ENCODE measurements around the gene ZNF140. TPM values are rescaled to one million over a fixed set of nuclear protein-coding genes. Genes with fewer than 3 reads are reported as not detected.

The ZNF140 gene
- total and polyA plus RNA-seq, 2 of the 4 experiments (the other 2 are of a cell fraction) = 8.3 to 25.8 TPM

- in situ Hi-C loops (cut with MboI; ENCODE audit: low sequenced_read_pairs) = no loop called here
- CTCF ChIA-PET = no interaction called here
These were observed 55.0 kb downstream of the ZNF140 start for GRCh38 chr12:133135747-133136146.

More at GRCh38 chr12:133135747-133136146, 55.0 kb downstream of the ZNF140 start:
- H3K4me3 ChIP-seq (ENCODE audit: insufficient read depth, low read depth, low read length) = no peak overlapping the region
- H3K79me1 ChIP-seq (ENCODE audit: low read depth in 1 of 2, low read length in 2 of 2) = peaks cover 6 to 14% of the 10 kb centered on the region in 2 experiments; a peak in 2 of 4 replicates
- POLR2A ChIA-PET (ENCODE audit: unreplicated experiment) = no interaction called here
- BruUV-seq (replicated peaks) = no TSS peak
- no peak overlapping the region for H2BK15ac ChIP-seq (ENCODE audit: low read depth, low read length)
- H2BK120ac ChIP-seq (ENCODE audit: low read depth, low read length) = no peak overlapping the region
- ATAC-seq (ENCODE audit: low read depth) (no peak), DNase-seq (no peak)
- H3K4ac ChIP-seq (ENCODE audit: low read depth, low read length) = no peak overlapping the region
- no peaks in the 10 kb centered on the region for H4K20me1 ChIP-seq (ENCODE audit: insufficient read depth, low read length)
- H3K9ac ChIP-seq (ENCODE audit: low read depth, low read length) = no peak overlapping the region
- WGBS, 2 experiments (ENCODE audit: extremely low coverage in 2 of 2, insufficient read length in 1 of 2) = 76% methylated on average over 2 of the region's 2 CpGs; no CpG with 5 or more reads in 1 of the 2 experiments
- no peak overlapping the region for H2BK5ac ChIP-seq (ENCODE audit: low read depth, low read length, poor library complexity, severe bottlenecking)
- H3K4me1 ChIP-seq (ENCODE audit: control insufficient read depth, insufficient read depth, low read length) = no peaks in the 10 kb centered on the region
- no peaks in the 10 kb centered on the region for H3K9me1 ChIP-seq (ENCODE audit: insufficient read depth, low read length)
- H4K8ac ChIP-seq (ENCODE audit: low read depth in 2 of 2, low read length in 2 of 2) = no peak overlapping the region
- H3K36me3 ChIP-seq (ENCODE audit: control insufficient read depth, insufficient read depth, low read length) = peaks cover 18% of the 10 kb centered on the region
- H2AK9ac ChIP-seq (replicated peaks; ENCODE audit: low read depth, low read length, poor library complexity) = no peak overlapping the region
- H2AFZ ChIP-seq (replicated peaks; ENCODE audit: low read length, poor library complexity) = no peak overlapping the region
- no peak overlapping the region for H2BK20ac ChIP-seq (ENCODE audit: low read depth, low read length)
- no peak overlapping the region for H4K5ac ChIP-seq (ENCODE audit: low read depth, low read length)
- no peak overlapping the region for H3K56ac ChIP-seq (ENCODE audit: extremely low read depth, insufficient read depth, low read length)
- no peak overlapping the region for H3K4me2 ChIP-seq (ENCODE audit: low read depth, low read length)
- no peak overlapping the region for H2AK5ac ChIP-seq (ENCODE audit: low read depth, low read length)
- intact Hi-C loops (cut with micrococcal nuclease) = no loop called here
- no peak overlapping the region for H3K27ac ChIP-seq (ENCODE audit: insufficient read depth, low read length)
- dilution Hi-C loops (cut with HindIII; ENCODE audit: low sequenced_read_pairs, unreplicated experiment) = no loop called here
- peaks cover 39% of the 10 kb centered on the region for H3K9me3 ChIP-seq (ENCODE audit: control insufficient read depth, insufficient read depth, low read length)
- no peak overlapping the region for H3K18ac ChIP-seq (ENCODE audit: low read depth, low read length)
- H3K27me3 ChIP-seq (ENCODE audit: control insufficient read depth, insufficient read depth, low read length) = no peaks in the 10 kb centered on the region
- no peak overlapping the region for H4K91ac ChIP-seq (ENCODE audit: insufficient read depth, low read depth, low read length)
- no peak overlapping the region for H3K14ac ChIP-seq (replicated peaks; ENCODE audit: low read depth, low read length)
- no peak overlapping the region for H3K23ac ChIP-seq (ENCODE audit: low read depth, low read length)
- TF ChIP-seq SMC3 (IDR thresholded peaks at IDR 0.05; ENCODE audit: low read depth, low read length) (no peak), CTCF (conservative IDR thresholded peaks at IDR 0.05; ENCODE audit: low read depth, low read length) (no peak), NFE2L2 (IDR thresholded peaks at IDR 0.05; ENCODE audit: low read depth, low read length) (no peak), CEBPB (IDR thresholded peaks at IDR 0.05; ENCODE audit: low read depth, low read length) (no peak), FOS (IDR thresholded peaks at IDR 0.05; ENCODE audit: low read depth, low read length) (no peak), MXI1 (IDR thresholded peaks at IDR 0.05; ENCODE audit: borderline replicate concordance, low read depth, low read length) (no peak), RCOR1 (IDR thresholded peaks at IDR 0.05; ENCODE audit: insufficient replicate concordance, low read length) (no peak), RAD21 (IDR thresholded peaks at IDR 0.05; ENCODE audit: low read length) (no peak), MAFK (IDR thresholded peaks at IDR 0.05; ENCODE audit: low read depth, low read length) (no peak), RFX5 (IDR thresholded peaks at IDR 0.05; ENCODE audit: low read depth, low read length) (no peak), USF2 (IDR thresholded peaks at IDR 0.05; ENCODE audit: low read depth, low read length) (no peak), ELK1 (IDR thresholded peaks at IDR 0.05; ENCODE audit: borderline replicate concordance, low read depth, low read length) (no peak), POLR2A (IDR thresholded peaks at IDR 0.05; ENCODE audit: low read depth, low read length) (no peak), MAZ (IDR thresholded peaks at IDR 0.05; ENCODE audit: borderline replicate concordance, low read depth, low read length) (no peak), BHLHE40 (IDR thresholded peaks at IDR 0.05; ENCODE audit: low read depth, low read length) (no peak)
